Activated gamma-delta T cell treated with Interleukin-2 at 50 U/mL for 16 hours (primary cell): ENCODE results near the gene TAAR1.
"Not testable (repeated sequence)": the region's sequence is repeated elsewhere in the genome, so short reads cannot be mapped to it uniquely, and the experiment has no call there.

Source experiments
- DNase-seq: peaks from one replicate; pipeline ENCODE4 v3.0.0-alpha.2; 2020

TAAR1 gene, protein sequence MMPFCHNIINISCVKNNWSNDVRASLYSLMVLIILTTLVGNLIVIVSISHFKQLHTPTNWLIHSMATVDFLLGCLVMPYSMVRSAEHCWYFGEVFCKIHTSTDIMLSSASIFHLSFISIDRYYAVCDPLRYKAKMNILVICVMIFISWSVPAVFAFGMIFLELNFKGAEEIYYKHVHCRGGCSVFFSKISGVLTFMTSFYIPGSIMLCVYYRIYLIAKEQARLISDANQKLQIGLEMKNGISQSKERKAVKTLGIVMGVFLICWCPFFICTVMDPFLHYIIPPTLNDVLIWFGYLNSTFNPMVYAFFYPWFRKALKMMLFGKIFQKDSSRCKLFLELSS

DNA sequence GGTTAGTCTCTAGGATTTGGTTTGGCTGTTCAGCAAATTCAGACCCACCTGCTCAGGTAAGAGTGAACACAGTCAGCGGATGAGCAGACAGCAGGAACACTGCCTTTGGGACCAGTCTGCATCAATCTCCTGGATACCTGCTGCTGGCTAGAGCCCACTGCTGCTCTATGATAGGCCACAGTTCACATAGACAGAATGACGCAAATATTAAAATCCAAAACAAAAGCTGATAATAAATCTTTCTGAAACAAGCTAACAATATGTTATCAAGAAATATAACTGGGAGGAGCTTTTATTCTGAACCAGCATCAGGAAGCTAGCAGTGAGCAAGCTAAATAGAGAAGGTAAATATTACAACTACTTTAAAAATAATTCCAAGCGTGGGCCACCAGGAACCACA, at the start of gene TAAR1:
Gene TAAR1 (minus strand): TSS at position 101 of the 400 bp plus-strand sequence. CDS start 13,179 bp downstream, outside the sequence.
- DNase-seq = no peak

DNA sequence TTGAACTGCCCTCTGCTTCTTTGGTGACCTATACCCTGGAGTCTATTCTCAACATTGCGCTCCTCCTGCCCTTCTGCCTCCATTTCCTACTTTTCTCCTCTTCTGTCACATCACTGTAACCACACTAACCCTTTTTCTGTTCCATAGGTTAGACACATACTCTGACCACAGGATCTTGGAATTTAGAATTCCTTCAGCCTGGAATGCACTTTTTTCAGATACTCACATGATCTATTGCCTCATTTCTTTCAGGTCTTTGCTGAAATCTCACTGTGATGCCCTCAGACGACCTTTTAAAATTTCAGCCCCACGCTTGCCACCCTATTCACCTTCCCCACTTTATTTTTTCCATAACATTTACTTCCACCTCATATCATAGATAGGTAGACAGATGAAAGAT, 49.8 kb upstream of the TAAR1 start:
- no peak for DNase-seq

DNA sequence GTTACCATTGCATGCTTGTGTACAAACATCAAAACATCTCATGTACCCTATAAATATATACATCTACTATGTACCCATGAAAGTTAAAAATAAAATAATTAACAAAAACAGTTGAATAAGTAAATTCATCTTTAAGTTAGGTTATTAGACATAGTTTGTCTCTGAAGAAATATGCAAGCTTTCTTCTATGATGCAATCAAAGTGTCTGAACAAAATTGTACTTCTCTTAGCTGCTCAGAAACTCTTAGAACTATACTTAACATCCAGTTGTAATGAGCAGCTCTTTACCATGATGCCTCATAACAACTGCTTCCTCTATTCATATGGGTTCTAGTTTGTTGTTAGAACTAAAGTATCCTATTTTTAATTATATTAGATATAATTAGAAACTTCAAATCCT, 49.0 kb upstream of the TAAR1 start:
- no peak for DNase-seq

DNA sequence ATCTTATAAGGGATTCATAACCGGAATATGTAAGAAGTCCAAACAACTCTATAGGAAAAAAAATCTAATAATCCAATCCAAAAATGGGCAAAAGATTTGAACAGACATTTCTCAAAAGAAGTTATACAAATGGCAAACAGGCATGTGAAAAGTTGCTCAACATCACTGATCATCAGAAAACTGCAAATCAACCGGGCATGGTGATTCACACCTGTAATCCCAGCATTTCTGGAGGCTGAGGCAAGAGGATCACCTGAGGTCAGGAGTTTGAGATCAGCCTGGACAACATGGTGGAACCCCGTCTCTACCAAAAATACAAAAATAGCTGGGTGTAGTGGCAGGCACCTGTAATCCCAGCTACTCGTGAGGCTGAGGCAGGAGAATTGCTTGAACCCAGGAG, 47.8 kb upstream of the TAAR1 start:
- DNase-seq = not testable (repeated sequence)

DNA sequence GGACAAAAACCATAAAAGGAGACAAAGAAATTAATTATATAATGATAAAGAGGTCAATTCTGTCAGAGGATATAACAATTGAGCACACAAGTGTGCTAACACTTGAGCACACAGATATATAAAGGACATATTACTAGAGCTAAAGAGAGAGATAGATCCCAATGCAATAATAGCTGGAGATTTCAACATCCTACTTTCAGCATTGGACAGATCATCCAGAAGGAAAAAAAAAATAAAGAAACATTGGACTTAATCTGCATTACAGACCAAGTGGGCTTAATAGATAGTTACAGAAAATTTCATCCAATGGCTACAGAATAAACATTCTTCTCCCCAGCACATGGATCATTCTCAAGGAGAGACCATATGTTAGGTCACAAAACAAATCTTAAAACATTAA, 45.0 kb upstream of the TAAR1 start:
- no peak for DNase-seq

DNA sequence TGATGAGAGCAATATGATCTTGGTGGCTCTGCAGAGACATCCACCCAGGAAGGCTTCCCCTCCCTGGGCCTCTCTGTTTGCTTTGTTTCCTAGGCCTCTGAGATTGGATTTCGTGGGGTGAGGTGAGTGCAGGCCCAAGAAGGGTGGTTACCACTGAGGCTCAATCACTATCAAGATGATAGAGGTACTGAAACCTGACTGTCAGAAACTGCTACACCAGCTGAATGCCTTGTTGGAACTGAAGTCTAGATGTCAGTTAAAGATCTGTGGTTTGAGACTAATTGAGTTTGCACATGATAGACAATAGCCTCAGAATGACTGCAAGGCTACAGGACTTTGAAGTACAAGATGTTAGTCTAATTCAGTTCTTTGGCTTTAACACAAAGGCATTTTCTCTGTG, 39.6 kb upstream of the TAAR1 start:
- no peak for DNase-seq

DNA sequence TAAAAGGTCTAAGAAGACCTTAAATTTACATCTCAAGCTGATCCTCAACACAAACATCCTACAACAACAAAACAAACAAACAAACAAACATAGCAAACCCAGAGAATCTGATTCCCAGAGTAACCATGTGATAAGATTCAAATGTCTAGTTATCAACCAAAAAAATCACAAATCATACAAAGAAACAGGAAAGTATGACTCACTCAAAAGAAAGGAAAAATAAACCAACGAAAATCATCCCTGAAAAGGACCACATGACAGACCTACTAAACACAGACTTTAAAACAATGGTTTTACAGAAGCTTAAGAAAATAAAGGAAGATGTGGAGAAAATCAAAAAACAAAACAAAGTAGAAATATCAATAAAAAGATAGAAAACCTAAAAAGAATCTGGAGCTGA, 36.8 kb upstream of the TAAR1 start:
- DNase-seq = no peak

DNA sequence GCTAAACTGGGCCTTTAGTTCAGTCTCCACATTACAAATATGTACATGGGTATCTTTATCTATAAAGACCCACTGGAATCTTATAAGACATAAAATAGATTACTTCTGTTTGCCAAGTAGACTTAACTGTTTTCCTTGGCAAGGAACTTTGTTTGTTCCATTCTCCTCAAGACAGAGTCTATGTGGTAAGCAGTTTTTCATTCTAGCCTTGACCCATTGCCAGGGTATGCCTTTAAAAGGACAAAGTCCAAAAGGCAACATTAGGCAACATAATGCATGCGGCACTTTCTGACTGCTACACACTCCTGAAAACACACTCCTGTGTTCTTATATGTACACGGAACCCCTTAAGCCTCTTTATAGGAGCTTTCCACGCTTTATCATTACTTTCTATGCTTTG, 34.5 kb upstream of the TAAR1 start:
- no peak for DNase-seq

DNA sequence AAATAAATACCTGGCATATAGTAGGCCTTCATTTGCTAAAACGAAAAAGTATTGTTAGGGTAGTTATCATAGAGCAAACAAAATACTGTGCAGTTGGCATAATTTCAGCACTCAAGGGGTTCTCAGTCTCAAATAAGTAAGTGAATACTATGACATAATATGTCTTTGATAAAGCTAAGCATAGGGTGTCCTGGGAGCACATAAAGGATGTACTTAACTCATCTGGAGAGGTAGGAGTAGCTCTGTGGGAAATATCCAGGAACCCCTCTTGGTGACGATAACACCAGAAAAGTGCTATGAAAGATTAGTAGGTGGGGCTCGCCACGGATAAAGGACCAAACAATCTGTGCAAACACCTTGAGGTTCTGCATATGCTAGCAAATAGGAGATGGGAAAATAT, 31.7 kb upstream of the TAAR1 start:
- DNase-seq = no peak

DNA sequence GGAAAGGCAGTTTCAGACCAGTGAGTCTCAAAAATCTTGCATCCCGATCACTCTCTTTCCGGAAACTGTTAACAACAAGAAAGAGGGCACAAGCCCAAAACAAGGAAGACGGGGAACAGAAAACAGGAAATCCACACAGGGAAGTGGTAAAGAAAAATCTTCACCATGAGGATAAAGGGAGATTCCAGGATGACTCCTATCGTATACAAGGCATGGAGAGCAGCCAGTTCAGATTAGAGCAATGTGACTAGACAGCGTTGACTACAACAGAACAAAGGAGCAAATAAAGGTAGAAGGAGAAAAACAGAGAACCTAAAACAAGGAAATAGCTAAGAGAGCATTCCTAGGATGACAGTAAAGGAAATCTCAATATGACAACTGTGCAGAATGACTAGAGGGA, 28.3 kb upstream of the TAAR1 start:
- no peak for DNase-seq

DNA sequence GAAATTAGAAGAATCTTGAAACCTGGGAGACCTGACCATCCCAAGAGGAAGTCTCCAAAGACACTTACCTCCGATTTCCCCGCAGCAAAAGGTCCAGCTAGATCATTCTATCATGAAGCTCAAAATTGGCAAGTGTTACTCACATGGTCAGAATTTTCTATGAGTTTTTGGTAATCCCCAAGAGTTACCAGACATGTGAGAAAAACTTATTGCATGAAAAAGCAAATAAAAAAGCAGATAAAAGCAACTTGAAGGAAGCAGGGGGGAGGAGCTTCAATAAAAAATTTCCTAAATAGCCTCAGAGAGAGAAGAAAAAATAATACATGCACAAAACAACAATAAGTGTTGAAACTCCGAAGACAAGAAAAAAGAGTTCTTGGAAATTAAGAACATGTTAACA, 27.5 kb upstream of the TAAR1 start:
- no peak for DNase-seq

DNA sequence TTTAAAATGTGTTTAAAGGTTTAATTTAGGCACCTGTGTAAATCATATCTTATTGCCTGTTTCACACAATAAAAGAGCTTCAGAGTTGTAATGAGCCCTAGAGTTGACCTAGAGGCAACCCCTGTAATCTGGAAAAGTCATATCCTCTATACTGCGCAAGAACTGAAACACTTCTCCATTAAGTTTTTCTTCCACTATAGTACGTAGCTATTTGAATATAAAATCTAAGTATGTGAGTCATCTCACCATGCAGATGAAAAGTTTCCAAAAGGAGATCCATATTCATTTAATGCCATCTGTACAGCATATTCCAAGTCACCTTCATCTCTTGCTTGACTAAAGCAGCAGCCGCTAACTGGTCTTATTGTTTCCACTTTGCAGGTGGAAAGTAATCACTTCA, 26.0 kb upstream of the TAAR1 start:
- DNase-seq = no peak

DNA sequence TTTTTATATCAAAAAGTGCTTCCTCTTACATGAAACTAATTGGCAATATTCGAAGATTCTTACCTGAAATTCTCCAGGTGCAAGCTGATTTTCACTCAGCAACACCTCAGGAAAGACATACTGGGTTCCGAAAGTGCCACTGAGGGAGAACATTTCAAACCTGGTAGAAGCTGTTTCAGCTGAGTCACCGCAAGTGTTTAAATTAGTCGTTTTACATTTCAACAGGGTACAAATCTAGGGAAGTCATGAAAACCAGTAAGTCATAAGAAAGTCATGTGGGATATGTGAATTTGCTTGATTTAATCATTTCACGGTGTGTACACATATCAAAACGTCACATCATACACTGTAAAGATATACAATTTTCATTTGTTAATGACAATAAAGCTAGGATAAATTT, 25.3 kb upstream of the TAAR1 start:
- no peak for DNase-seq

DNA sequence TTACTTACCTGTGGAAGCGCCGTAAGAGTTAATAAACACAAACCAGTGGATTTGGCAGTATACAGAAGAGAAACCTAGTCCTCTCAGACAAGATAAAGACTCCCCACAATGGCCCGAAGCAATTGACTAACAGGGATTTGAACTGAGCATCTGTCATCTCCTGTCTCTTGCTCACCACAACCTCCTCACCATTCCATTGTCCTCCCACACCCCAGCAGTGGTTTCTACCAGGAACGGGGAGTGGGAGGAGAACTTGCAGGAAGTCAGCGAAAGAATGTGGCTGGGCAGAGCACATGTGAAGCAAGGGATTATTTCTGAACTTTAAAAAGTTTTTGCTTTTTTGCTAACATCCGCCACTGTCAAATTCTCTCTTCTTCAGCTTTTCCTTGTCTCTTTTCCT, 24.6 kb upstream of the TAAR1 start:
- no peak for DNase-seq

DNA sequence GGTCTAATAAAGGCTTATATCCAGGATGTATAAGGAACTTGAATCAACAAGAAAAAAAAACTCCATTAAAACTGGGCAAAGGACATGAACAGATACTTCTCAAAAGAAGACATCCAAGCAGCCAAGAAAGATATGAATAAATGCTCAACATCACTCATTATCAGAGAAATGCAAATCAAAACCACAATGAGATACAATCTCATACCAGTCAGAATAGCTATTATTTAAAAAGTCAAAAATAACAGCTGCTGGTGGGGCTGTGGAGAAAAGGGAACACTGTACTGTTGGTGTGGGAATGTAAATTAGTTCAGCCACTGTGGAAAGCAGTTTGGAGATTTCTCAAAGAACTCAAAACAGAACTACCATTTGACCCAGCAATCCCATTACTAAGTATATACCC, 20.1 kb upstream of the TAAR1 start:
- not testable (repeated sequence) for DNase-seq

DNA sequence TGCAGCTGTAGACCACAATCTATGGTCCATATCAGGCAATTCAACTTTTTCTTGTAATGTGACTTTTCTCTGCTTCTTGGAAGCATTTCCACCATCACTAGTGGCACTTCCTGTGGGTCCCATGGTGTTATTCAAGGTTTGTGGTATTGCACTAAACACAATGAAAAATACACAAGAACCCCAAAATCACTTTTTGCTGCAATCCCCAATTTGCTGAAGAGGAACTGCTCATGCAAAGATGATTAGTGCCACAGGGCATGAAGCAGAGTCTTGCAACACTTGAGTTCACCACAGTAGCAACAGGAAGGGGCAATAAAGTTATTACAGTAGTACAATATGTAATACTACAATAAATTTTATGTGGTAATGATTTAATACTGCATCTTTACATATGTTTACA, 16.8 kb upstream of the TAAR1 start:
- no peak for DNase-seq

DNA sequence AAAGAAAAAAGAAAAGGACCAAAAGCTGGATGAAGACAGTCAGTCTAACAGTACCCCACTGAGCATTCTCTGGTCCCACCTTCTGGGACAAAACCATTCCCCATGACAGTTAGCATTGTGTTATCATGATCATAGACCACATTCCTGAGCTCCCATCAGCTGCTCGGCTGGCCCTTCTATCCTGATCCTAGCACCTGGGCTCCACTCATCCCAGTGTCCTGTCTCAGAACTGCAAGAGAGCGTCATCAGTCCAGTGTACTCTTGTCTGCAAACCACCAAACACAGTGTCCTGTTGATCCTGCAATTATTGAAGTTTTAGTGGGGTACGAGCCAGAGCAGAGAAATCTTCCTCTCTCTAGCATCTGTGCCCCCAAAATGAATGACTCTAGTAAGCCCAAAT, 16.0 kb upstream of the TAAR1 start:
- DNase-seq = no peak

DNA sequence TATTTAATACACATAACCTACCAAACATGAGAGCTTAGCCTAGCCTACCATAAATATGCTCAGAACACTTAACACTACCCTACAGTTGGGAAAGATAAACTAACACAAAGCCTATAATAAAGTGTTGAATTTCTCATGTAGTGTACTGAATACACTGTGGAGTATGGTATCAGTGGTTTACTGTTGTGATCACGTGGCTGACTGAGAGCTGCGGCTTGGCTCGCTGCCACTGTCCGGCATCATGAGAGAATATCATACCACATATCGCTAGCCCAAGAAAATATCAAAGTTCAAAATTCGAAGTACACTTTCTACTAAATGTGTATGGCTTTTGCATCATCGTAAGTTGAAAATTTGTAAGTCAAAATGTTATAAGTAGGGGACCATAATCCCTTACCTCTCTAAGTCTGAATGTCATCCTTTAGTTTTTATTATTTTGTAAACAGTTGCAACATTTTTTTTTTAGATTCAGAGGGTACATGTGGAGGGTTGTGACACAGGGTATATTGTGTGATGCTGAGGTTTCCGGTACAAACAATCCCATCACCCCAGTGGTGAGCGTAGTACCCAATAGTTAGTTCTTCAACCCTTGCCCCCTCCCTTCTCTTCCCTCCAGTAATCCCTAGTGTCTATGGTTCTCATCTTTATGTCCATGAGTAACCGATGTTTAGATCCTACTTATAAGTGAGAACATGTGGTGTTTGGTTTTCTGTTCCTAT, 14.6 kb upstream of the TAAR1 start:
- DNase-seq = no peak

DNA sequence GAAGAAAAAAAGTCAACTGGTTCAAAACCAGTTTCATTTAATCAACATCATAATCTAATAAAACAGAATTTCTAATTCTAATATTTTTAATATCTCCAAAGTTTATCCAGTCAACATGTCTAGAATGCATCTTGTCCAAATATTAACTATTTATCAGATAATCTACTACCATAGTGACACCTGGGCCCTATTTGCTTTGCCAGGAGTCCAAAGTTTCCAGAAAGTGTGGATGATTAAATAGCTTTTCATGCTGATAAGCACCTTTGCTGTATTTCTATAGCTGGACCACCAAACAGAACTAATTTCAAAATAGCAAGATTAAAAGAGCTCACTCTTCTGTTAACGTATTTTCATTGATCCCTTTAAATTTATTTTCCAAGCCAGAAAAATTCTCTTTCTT, 12.3 kb upstream of the TAAR1 start:
- DNase-seq = no peak

DNA sequence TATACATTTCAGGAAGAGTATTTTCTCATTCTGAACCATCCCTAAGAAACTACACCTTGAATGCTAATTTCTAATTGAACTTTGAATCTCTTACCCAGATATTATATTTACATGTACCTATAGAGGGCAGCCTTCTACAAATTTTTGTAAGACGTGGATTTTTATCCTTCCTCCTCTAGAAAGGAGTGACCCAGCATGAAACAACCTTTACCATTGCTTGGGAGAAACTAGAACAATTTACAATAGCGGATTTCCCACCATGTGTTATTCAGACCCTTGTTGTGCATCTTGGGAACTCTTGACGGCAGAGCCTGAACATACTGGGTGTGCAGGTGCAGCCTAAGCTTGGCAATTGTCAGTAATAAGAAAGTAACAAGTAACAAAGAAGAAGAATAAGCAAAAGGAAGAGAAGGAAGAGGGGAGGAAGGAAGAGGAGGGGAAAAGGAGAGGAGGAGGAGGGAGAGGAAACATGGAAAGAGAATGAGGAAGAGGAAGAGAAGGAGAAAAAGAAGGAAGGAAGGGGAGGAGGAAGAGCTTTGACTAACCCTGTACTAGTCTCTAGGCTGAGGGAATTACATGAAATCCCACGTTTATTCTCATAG, 10.8 kb upstream of the TAAR1 start:
- DNase-seq = no peak

DNA sequence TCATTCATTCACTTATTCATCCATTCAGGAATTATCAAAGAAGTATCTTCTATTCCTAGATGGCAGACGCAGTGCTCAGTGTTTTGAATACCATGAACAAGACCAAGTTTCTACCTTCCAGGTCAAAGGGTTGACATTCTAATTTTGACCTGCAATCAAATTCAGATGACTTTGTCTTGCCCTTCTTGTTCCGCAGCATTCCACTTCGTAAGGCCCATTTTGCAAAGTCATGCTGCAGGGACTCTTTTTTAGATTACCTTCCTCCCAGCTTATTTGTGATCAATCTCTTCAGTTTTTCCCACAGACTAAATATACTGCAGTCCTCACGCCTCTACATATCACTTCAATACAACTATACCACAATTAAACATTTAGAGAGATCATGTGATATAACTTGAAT, 7.1 kb upstream of the TAAR1 start:
- DNase-seq = no peak

DNA sequence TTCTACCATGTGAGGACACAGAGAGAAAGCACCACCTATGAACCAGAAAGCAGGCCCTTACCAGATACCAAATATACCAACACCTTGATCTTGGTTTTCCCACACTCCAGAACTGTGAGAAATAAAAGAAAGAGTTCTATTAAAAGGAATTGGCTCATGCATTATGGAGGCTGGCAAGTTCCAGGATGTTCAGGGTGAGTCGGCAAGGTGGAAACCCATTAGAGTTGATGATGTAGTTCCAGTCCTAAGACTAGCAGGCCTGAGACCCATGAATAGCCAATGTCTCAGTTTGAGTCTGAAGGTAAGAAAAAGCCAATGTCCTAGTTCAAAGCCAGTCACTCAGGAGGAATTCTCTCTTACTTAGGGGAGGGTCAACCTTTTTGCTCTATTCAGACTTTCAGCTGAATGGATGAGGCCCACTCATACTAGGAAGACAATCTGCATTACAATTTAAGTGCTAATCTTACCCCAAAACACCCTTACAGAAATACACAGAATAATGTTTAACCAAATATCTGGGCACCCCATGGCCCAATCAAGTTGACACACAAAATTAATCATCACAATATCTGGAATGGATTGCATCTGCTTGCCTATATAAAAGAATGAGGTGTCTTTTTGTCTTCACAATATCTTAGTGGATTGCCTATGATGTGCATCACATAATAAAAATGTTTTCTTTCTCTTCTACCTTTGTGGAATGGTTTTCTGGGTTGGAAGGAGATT, 5.5 kb upstream of the TAAR1 start:
- no peak for DNase-seq

DNA sequence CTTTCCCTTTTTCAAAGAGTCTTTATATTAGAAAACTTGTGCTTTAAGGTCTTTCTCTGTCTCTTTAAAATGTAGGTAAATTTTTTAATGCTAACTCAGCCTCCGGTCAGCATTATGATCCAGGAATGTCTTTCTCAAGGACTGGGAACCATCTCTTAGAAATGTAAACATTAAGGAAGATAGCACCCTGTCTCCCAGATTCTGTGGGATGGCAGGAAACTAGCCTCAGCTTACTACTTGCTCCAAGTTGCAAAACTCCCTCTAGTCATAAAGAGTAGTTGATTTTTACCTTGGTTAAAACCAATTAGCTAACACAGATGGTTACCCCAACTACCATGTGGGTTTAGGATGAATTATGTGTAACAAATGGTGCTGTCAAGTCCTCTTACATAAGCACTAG, 4.7 kb upstream of the TAAR1 start:
- DNase-seq = no peak

DNA sequence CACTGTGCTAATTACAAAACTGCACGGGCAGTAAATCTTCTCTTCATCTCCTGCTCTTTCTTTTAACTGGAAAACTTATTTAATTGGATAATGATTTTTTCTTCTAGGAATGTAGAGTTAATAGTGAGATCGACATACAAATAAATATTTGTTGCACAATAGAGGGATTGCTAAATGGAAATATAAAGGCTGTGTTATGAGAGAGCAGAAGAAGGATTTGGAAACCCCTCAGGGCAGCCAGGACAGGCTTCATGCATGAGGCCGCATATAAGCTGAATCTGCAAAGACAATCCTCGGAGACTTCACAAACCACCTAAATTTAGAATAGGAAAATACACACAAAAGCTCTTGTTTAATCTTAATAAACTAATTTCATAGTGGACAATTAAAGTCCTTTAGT, 2.9 kb upstream of the TAAR1 start:
- DNase-seq = no peak
